Stimulated activated CD8-positive, alpha-beta memory T cell treated with anti-CD3 and anti-CD28 coated beads, Interleukin-7, amount 100 ng/mL, for 24 hours (primary cell): ENCODE measurements around the gene ARFGAP2.

Experiments
- DNase-seq: peaks from one replicate; pipeline ENCODE4 v3.0.0-alpha.2; 2020; ENCODE audit warnings: low read depth

ARFGAP2 gene

DNA sequence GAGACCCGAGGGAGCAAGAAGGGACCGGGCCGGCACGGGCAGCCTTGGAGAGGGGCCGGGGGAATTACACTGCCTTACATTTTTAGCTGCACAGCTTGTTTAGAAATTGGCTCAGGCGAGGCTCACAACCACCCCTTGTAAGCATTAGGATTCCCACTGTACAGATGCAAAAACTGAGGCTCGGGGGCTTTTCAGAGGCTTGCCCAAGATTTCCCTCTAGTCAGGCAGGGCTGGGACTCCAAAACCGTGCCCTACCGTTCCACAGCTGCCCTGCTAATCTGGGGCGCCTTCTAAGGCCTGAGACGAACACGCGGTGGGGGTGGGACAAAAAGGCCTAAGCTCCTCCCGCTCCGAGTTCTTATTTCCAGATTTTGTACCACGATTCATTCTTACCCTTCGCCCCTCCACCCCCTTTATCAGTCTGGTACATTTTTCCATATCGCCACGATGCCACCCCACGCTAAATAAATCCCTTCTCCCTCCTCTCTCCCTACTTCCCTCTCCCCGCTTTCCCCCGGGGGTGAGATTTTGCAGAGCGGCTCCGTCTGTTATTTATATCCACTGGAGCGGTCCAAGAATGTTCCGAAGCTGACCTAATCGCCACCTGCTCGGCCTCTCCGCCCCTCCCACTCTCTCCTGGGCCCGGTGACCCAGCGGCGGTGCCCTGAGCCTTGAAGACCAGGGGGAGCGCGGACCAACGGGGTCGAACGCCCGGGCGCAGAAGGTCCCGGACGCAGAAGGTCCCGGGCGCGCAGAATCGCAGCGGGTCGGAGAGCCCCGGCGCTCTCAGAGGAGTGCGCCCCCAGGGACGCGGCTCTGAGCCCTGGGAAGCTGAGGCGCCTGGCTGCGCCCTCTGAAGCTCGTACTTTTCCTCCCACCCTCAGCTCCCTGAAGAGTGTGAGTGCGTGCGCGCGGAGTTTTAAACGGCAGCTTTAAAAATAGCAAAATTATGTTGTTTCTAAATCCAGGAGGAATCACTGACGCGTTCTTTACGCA is 10.3 kb upstream of the ARFGAP2 start:
- peak; percentile 26 for DNase-seq

GRCh38 chr11:47186076-47186699 is 9.5 kb upstream of the ARFGAP2 start, which contains the start of gene PACSIN3:
Gene PACSIN3 (minus strand): TSS chr11:47186434. CDS start chr11:47182727, 3,707 bp downstream.
- DNase-seq, result peak; percentile 13

DNA sequence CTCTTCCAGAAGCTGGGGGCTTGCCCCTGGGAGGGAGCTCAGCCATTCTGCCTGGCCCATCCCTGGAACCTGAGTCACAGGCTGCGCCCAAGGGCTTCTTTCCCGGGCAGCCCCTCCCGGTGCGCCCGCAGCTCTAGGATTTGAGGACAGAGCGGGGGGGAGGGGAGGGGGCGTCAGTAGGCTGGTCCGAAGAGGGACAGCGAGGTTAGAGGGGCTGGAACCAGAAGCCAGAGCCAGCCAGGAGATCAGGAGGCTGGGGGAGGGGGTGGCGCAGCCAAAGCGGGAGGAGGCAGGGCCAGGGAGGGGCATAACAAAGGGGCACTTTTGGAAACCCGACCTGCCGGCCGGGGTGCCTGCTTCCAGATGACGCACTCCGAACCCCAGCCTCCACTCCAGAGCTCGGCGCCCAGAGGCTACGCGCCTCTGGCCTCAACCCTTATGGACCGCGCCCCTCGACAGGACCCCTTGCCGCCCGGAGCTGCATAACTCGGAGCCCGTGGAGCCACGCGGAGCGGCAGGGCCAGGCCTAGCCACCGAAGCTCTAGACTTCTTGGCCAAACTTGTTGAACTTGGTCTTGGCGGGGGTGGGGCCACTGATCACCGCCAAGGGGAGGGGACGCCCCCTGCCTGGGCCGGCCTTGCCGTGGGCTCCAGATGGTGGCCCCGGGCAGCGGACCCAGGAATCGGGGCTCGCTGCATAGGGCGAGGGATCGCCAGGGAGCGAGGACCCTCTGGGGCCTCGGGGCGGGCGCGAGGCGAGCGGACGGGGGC is 8.8 kb upstream of the ARFGAP2 start:
- no peak for DNase-seq

GRCh38 chr11:47184711-47185304 is 8.1 kb upstream of the ARFGAP2 start:
- DNase-seq, result no peak

- no peak for DNase-seq
These were observed 7.3 kb upstream of the ARFGAP2 start for GRCh38 chr11:47183969-47184368.

- no peak for DNase-seq
These were observed 6.6 kb upstream of the ARFGAP2 start for GRCh38 chr11:47183031-47183856.

DNA sequence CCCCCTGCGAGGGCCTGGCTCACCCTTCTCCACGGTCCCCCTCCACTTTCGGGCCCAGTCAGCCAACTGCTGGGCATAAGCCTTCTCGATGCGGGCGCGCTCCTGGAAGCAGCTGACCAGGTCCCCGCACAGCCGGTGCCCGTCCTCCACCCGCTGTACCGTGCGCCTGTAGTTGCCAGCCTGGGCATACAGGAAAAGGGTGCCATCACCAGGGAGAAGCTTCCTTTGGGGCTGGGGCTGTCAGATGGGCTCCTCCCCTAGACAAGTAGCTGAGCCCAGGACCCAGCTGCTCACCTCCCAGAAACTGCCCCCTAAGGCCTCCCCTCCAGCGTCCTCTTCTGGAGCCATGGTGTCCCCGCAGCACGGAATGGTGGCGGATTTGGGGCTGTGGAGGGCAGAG is 5.7 kb upstream of the ARFGAP2 start:
- no peak for DNase-seq

GRCh38 chr11:47181271-47181670 is 4.6 kb upstream of the ARFGAP2 start:
- DNase-seq, result no peak

GRCh38 chr11:47180006-47180787 is 3.5 kb upstream of the ARFGAP2 start:
- no peak for DNase-seq

DNA sequence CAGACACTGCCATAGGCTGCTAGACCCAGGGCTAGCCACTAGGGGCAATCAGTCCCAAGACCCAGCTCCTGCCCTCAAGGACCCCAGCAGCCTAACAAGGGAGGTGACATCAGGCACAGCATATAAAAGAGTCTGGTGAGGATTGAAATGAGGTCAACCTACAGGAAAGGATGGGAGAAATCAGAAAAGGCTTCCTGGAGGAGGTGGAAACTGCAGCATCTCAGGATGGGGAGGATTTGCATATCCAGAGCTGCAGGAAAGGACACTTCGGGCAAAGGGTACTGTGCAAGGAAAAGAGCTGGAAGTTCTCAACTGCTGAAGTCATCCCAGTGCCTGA is 2.9 kb upstream of the ARFGAP2 start:
- DNase-seq, result no peak

GRCh38 chr11:47178737-47179654 is 2.3 kb upstream of the ARFGAP2 start:
- no peak for DNase-seq

DNA sequence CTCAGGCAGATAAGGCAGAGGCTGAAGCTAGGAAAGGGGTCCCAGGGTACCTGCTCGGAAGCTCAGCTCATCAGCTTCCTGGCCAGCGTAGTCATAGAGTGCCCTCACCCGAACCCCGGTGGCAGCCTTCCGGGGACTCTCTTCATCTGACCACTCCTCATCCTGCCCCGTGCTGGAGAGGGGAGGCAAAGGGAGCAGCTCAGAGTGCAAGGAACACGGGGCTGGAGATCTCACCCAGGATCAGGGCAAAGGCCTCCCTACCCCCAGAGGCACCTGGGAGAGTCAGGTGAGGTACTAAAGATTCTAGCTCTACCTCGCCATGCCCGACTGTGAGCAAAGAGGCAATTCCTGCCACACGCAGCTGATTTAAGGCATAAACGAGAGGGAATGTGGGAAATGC is 1.6 kb upstream of the ARFGAP2 start:
- no peak for DNase-seq

GRCh38 chr11:47177846-47178245 is 1.2 kb upstream of the ARFGAP2 start:
- DNase-seq, result no peak

GRCh38 chr11:47177229-47177845 is 658 bp upstream of the ARFGAP2 start:
- DNase-seq, result peak; percentile 31

DNA sequence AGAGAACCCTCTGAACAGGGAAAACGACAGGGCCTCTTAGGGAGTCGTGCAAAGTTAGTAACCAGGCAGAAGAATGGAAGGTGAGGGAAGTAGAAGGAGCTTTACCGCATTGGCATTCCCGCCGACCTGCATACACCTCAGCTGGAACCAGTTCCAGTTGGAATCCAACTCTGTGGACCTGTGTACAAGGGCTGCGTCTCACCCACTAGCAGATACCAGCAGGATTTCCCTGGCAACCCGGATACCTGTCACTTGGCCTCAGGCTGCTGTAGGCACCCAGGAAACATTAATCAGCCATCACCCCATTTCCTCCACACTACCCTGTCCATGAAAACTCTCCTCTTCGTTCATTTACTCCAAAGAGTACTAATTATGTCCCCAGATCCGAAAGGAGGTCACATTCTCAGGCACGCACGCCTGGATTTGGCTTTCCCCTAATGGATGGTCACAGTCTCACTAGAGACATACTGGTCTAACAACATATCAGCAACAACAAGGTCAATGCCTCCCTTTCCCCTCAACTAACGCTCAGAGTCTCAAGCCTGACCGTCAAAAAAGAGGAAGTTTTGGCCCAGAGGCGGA is 842 bp downstream of the ARFGAP2 start:
- DNase-seq, result no peak

GRCh38 chr11:47172740-47173336 is 3.8 kb downstream of the ARFGAP2 start:
- no peak for DNase-seq

DNA sequence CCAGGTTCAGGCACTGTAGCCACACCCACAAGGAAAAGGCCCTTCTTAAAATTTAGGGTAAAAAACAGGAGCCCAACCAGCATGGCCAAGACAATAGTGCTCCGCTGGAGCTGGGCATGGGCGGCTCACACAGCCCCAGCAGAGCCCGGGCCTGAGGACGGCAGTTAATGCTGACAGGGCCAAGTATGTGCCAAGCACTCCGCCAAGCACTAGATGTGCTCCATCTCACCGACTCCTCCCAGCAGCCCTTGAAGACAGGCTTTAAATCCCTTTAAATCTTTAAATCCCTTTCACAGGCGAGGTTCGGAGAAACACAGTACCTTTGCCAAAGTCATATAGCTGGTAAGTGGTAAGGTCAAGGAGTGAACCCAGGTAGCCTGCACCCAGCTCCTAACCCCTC is 4.8 kb downstream of the ARFGAP2 start:
- no peak for DNase-seq
